Hypothalamus (tissue), 51 donors: ENCODE data around the gene HMGN1.

Experiments
- DNase-seq, 51 donors: peaks; one replicate each; lab custom pipeline; 2025; lab: John Stamatoyannopoulos, UW

HMGN1 gene

GRCh38 chr21:39312112-39313041 lies 36.5 kb downstream of the HMGN1 start:
- DNase-seq, result peak; percentile 61 to 96 (median 91)

DNA sequence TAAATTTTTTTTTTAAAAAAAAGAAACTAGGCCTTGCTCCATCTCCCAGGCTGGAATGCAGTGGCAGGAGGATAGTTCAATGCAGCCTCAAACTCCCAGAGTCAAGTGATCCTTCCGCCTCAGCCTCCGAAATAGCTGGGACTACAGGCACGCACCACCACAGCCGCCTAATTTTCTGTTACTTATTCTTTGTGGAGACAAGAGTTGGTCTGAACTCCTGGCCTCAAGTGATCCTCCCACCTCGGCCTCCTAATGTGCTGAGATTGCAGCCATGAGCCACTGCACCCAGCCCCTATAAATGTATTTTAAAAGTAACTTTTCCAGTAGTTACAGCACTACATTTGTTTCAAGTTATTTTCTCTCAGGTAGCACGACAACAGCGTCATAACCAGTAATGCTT lies 37.7 kb downstream of the HMGN1 start:
- no peak for DNase-seq

DNA sequence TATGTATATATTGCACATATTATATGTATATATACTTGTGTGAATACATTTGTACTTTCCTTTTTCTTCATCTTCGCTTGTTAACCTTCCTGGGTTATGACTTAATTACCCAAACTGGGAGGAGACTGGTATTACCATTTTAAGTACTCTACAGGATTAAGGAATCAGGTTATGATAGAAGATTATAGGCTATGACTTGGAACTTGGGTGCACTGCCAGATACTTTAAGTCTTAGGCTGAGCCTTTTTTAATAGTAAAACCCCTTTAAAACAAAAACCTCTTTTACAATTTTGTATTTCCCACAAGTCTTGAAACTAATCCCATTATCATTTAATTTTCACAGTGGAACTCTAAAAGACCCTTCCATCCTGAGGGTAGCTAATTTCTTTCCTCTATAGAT lies 41.4 kb downstream of the HMGN1 start:
- DNase-seq, result no peak

- no peak for DNase-seq
Observed at GRCh38 chr21:39300587-39300986, 48.3 kb downstream of the HMGN1 start.

DNA sequence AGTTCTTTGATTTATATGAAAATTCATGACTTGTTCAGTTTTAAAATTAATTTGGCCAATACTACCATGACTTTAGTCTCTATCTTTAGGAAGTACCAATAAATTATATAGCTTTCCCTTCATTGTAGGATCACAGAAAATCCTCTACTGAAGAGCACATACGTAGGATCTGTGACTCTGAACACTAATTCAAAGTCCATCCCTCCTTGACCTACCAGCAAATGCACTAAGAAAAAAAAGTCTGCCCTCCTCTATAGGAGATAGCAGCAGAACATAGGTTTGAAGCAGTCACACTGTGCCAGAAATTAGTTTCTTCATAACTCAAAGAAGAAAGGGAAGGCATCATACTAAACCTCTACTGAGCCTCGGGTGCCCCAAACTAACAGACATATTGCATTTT lies 52.0 kb downstream of the HMGN1 start:
- DNase-seq, result no peak
